GM12878 (cell line): Measurements from ENCODE around the gene ZNF808. TPM values are rescaled to one million over a fixed set of nuclear protein-coding genes. Genes with fewer than 3 reads are reported as not detected.

ENCODE experiments used
- CBX3 ChIP-seq: fragments of 200-600 bp; sonication (generic); IDR thresholded peaks from 2 replicates; pipeline ENCODE4 v1.6.1; 2016; ENCODE audit warnings: low read depth, borderline replicate concordance
- CEBPZ ChIP-seq: fragments of 150-350 bp; IDR thresholded peaks from 2 replicates; pipeline ENCODE4 v1.6.1; 2016; ENCODE audit warnings: low read depth, low read length
- CHD1 ChIP-seq: IDR thresholded peaks from 2 replicates; pipeline ENCODE4 v1.6.1; 2012; ENCODE audit warnings: low read depth, low read length, improper control_type of control experiment
- ELK1 ChIP-seq: IDR thresholded peaks from 2 replicates; pipeline ENCODE4 v1.6.1; 2012; ENCODE audit warnings: low read depth, low read length, improper control_type of control experiment
- FOXK2 ChIP-seq: fragments of 450-650 bp; IDR thresholded peaks from 2 replicates; pipeline ENCODE4 v1.6.1; 2017; ENCODE audit warnings: mild to moderate bottlenecking, moderate library complexity
- MTA3 ChIP-seq: IDR thresholded peaks from 2 replicates; pipeline ENCODE4 v1.6.1; 2012; ENCODE audit warnings: low read length, inconsistent platforms, borderline replicate concordance
- MYC ChIP-seq: IDR thresholded peaks from 2 replicates; pipeline ENCODE4 v1.6.1; 2011; ENCODE audit warnings: mild to moderate bottlenecking, low read length, moderate library complexity, inconsistent platforms; ENCODE audit not compliant: insufficient read depth, insufficient replicate concordance, insufficient read length, severe bottlenecking
- NFYB ChIP-seq: IDR thresholded peaks from 2 replicates; pipeline ENCODE4 v1.6.1; 2011; ENCODE audit warnings: low read depth, mild to moderate bottlenecking, low read length, improper control_type of control experiment, moderate library complexity; ENCODE audit not compliant: insufficient read depth
- NR2F1 ChIP-seq: fragments of 450-650 bp; conservative IDR thresholded peaks from 2 replicates; pipeline ENCODE4 v1.6.1; 2017; ENCODE audit warnings: mild to moderate bottlenecking
- POLR2AphosphoS2 ChIP-seq: IDR thresholded peaks from 2 replicates; pipeline ENCODE4 v1.6.1; 2011; ENCODE audit warnings: low read depth, mild to moderate bottlenecking, low read length, improper control_type of control experiment, moderate library complexity
- SKIL ChIP-seq: fragments of 450-650 bp; IDR thresholded peaks from 2 replicates; pipeline ENCODE4 v1.6.1; 2017; ENCODE audit warnings: mild to moderate bottlenecking, low read depth, inconsistent platforms; ENCODE audit not compliant: poor library complexity, severe bottlenecking
- STAT1 ChIP-seq: fragments of 450-650 bp; conservative IDR thresholded peaks from 2 replicates; pipeline ENCODE4 v1.6.1; 2014; ENCODE audit warnings: antibody characterized with exemption, mild to moderate bottlenecking
- ZBTB4 ChIP-seq: fragments of 450-650 bp; formaldehyde crosslinking; IDR thresholded peaks from 2 replicates; pipeline ENCODE4 v1.4.0; 2022; ENCODE audit warnings: mild to moderate bottlenecking, moderate library complexity
- ZNF274 ChIP-seq: IDR thresholded peaks from one replicate; pipeline ENCODE4 v1.8.0; 2011; ENCODE audit not compliant: insufficient read length, insufficient read depth
- ZZZ3 ChIP-seq: IDR thresholded peaks from 2 replicates; pipeline ENCODE4 v1.6.1; 2011; ENCODE audit warnings: low read depth; ENCODE audit not compliant: control insufficient read depth, insufficient read length
- polyA plus RNA-seq, 11 experiments: library from polyadenylated mRNA; depleted of rRNA in 4 of 11; unstranded in 6 of 11; stranded (reverse) in 5 of 11; fragments of >200 nt; fragmentation: Nextera tagmentation in 4 of 11; fragmentation: Illumina TruSeq in 1 of 11; extraction: Ambion mirVana in 4 of 11; extraction: Trizol in 1 of 11; gene quantifications; 1 replicate in 1 of 11; 2 replicates in 10 of 11; pipeline versions ENCODE4 v1.2.1 to v1.2.3, GENCODE V29; 2011 to 2016; ENCODE audit warnings: inconsistent platforms in 2 of 11, missing spikeins in 2 of 11, low read depth in 1 of 11
- total RNA-seq, 4 experiments: library from RNA; depleted of rRNA in 3 of 4; stranded (reverse); fragments of >200 nt in 3 of 4; fragmentation: Illumina TruSeq in 1 of 4; extraction: Trizol in 1 of 4; gene quantifications; 2 replicates each; pipeline versions ENCODE4 v1.2.1 to v1.2.3, GENCODE V29; 2013 to 2021

ZNF808 gene
- total and polyA plus RNA-seq, 10 of the 15 experiments (the other 5 are each of a cell fraction or from before 2014, with no cell fraction given): 2.1 to 20.2 (median 7.2) TPM

DNA sequence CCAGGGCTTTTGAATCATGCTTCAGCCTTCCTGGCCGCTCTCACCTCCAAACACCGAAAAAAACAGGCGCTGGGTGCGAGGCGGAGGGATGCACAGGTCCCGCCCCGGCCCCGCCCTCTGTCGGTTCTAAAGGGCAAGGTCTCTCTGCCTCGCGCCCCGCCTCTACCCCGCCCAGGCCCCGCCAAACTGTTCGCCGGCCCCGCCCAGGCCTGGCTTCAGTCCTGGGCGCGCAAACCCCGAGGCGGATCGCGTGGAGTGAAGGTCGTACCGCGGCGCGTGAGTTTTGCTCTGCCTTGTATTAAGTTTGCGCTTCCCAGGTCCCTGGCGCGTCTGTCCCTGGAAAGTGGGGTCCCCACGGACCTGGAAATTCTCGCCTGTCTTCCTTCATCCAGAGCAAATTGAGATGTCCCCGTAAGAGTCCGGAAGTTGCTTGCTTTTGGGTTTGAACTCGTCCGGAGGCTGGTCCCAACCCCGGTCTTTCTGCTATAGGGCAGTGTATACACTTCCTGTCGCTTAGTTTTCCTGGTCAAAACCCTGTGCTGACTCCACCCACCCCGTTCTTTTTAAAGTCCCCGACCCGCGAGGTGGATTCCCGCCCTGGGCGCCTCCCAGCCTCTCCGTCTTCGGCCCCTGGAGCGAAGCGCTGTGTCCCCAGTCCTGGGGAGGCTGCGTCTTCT, 8.4 kb downstream of the ZNF808 start (continued):
- peak; percentile 31; the same call in 1 of the 2 replicates for TF ChIP-seq ELK1
- no peak for TF ChIP-seq ZBTB4
- no peak for TF ChIP-seq CBX3
- TF ChIP-seq STAT1: no peak
- TF ChIP-seq ZNF274: no peak
- peak; percentile 42; the same call in 1 of the 2 replicates for TF ChIP-seq FOXK2
- TF ChIP-seq POLR2AphosphoS2: peak; percentile 79; the same call in 1 of the 2 replicates
- TF ChIP-seq NR2F1: peak; percentile 36; the same call in 1 of the 2 replicates
- no peak for TF ChIP-seq CHD1
- peak; percentile 37 for TF ChIP-seq SKIL
- no peak for TF ChIP-seq CEBPZ
- TF ChIP-seq MYC: no peak
- TF ChIP-seq ZZZ3: no peak
- 0 out of 2 replicates have a peak, but pooled peaks have one; percentile 4 for TF ChIP-seq NFYB
- no peak for TF ChIP-seq MTA3
